ENCODE data around the gene MALRD1. TPM values are rescaled to one million over a fixed set of nuclear protein-coding genes. Genes with fewer than 3 reads are reported as not detected.

The MALRD1 gene
- polyA plus RNA-seq, 6 donors from 2014 or later: not detected

- H3K27ac Mint-ChIP-seq: peak overlapping the region in 1 of 6 donors; percentile 39
Measured at GRCh38 chr10:19701427-19702052, 652.9 kb downstream of the MALRD1 start.

GRCh38 chr10:19702215-19702614 is 653.6 kb downstream of the MALRD1 start:
- Mint-ChIP-seq H3K27ac (no peak overlapping the region), H3K4me1 (no peaks in the 10 kb centered on the region), H3K36me3 (no peaks in the 10 kb centered on the region), H3K4me3 (no peak overlapping the region), H3K27me3 (no peaks in the 10 kb centered on the region), H3K9me3 (peaks cover 0 to 11% (median 4%) of the 10 kb centered on the region in 7 donors)
- ATAC-seq (ENCODE audit: low read depth in 2 of 2): no peak
- no peak for DNase-seq

More at GRCh38 chr10:19701427-19702052, 652.9 kb downstream of the MALRD1 start:
- Mint-ChIP-seq H3K9me3 (peaks cover 0 to 9% (median 3%) of the 10 kb centered on the region in 7 donors), H3K27me3 (no peaks in the 10 kb centered on the region), H3K36me3 (no peaks in the 10 kb centered on the region), H3K4me1 (no peaks in the 10 kb centered on the region), H3K4me3 (no peak overlapping the region)
- ATAC-seq (ENCODE audit: low read depth in 2 of 2) (no peak), DNase-seq (no peak)

- peaks cover under 1 to 9% (median 3%) of the 10 kb centered on the region in 7 donors for H3K9me3 Mint-ChIP-seq
- H3K4me1 Mint-ChIP-seq: no peaks in the 10 kb centered on the region
- H3K4me3 Mint-ChIP-seq: peak overlapping the region in 1 of 8 donors; percentile 37
- H3K27ac Mint-ChIP-seq: no peak overlapping the region
- no peaks in the 10 kb centered on the region for H3K27me3 Mint-ChIP-seq
- no peaks in the 10 kb centered on the region for H3K36me3 Mint-ChIP-seq
- DNase-seq (no peak), ATAC-seq (ENCODE audit: low read depth in 2 of 2) (no peak)
Measured at GRCh38 chr10:19704544-19704943, 655.9 kb downstream of the MALRD1 start.

GRCh38 chr10:19705250-19705649 is 656.6 kb downstream of the MALRD1 start:
- Mint-ChIP-seq H3K4me1 (no peaks in the 10 kb centered on the region), H3K27me3 (no peaks in the 10 kb centered on the region), H3K36me3 (no peaks in the 10 kb centered on the region), H3K27ac (no peak overlapping the region), H3K9me3 (peaks cover 0 to 9% (median 3%) of the 10 kb centered on the region in 7 donors), H3K4me3 (no peak overlapping the region)
- no peak for DNase-seq
- ATAC-seq (ENCODE audit: low read depth in 2 of 2): no peak

GRCh38 chr10:19706904-19707303 is 658.3 kb downstream of the MALRD1 start:
- Mint-ChIP-seq H3K4me3 (no peak overlapping the region), H3K27me3 (no peaks in the 10 kb centered on the region), H3K9me3 (peaks cover 8 to 22% (median 15%) of the 10 kb centered on the region in 7 donors), H3K4me1 (no peaks in the 10 kb centered on the region), H3K36me3 (peaks cover 0 to 6% of the 10 kb centered on the region in 2 donors), H3K27ac (no peak overlapping the region)
- ATAC-seq (ENCODE audit: low read depth in 2 of 2): no peak
- no peak for DNase-seq

GRCh38 chr10:19707376-19707775 is 658.8 kb downstream of the MALRD1 start:
- Mint-ChIP-seq H3K4me1 (no peaks in the 10 kb centered on the region), H3K27me3 (no peaks in the 10 kb centered on the region), H3K9me3 (peaks cover 10 to 25% (median 17%) of the 10 kb centered on the region in 7 donors), H3K27ac (no peak overlapping the region), H3K4me3 (no peak overlapping the region), H3K36me3 (peaks cover 0 to 7% of the 10 kb centered on the region in 2 donors)
- ATAC-seq (ENCODE audit: low read depth in 2 of 2) (no peak), DNase-seq (no peak)

- DNase-seq (no peak), ATAC-seq (ENCODE audit: low read depth in 2 of 2) (no peak)
- Mint-ChIP-seq H3K4me3 (no peak overlapping the region), H3K27me3 (no peaks in the 10 kb centered on the region), H3K36me3 (peaks cover 0 to 7% of the 10 kb centered on the region in 2 donors), H3K4me1 (no peaks in the 10 kb centered on the region), H3K9me3 (peaks cover 14 to 31% (median 17%) of the 10 kb centered on the region in 7 donors), H3K27ac (no peak overlapping the region)
Measured at GRCh38 chr10:19708031-19708430, 659.4 kb downstream of the MALRD1 start.

- H3K4me1 Mint-ChIP-seq: no peaks in the 10 kb centered on the region
- no peak for ATAC-seq (ENCODE audit: low read depth in 2 of 2)
- no peak for DNase-seq
- H3K4me3 Mint-ChIP-seq: no peak overlapping the region
- H3K36me3 Mint-ChIP-seq: peaks cover 0 to 7% of the 10 kb centered on the region in 2 donors
- H3K27me3 Mint-ChIP-seq: no peaks in the 10 kb centered on the region
- H3K9me3 Mint-ChIP-seq: peaks cover 17 to 53% (median 22%) of the 10 kb centered on the region in 7 donors
- no peak overlapping the region for H3K27ac Mint-ChIP-seq
Measured at GRCh38 chr10:19710600-19710999, 662.0 kb downstream of the MALRD1 start.

- no peak for DNase-seq
- H3K4me3 Mint-ChIP-seq: no peak overlapping the region
- no peaks in the 10 kb centered on the region for H3K27me3 Mint-ChIP-seq
- H3K36me3 Mint-ChIP-seq: peaks cover 0 to 7% of the 10 kb centered on the region in 2 donors
- no peak overlapping the region for H3K27ac Mint-ChIP-seq
- H3K9me3 Mint-ChIP-seq: peaks cover 15 to 56% (median 22%) of the 10 kb centered on the region in 7 donors
- no peak for ATAC-seq (ENCODE audit: low read depth in 2 of 2)
- H3K4me1 Mint-ChIP-seq: no peaks in the 10 kb centered on the region
Measured at GRCh38 chr10:19713159-19713558, 664.6 kb downstream of the MALRD1 start.

GRCh38 chr10:19713800-19714525 is 665.4 kb downstream of the MALRD1 start:
- DNase-seq: no peak
- H3K36me3 Mint-ChIP-seq: peaks cover 0 to 7% of the 10 kb centered on the region in 2 donors

GRCh38 chr10:19719284-19719683 is 670.7 kb downstream of the MALRD1 start:
- Mint-ChIP-seq H3K36me3 (no peaks in the 10 kb centered on the region), H3K27ac (no peak overlapping the region), H3K27me3 (no peaks in the 10 kb centered on the region), H3K4me1 (no peaks in the 10 kb centered on the region), H3K9me3 (peaks cover 1 to 16% (median 8%) of the 10 kb centered on the region in 7 donors), H3K4me3 (no peak overlapping the region)
- no peak for DNase-seq
- no peak for ATAC-seq (ENCODE audit: low read depth in 2 of 2)

More at GRCh38 chr10:19713800-19714525, 665.4 kb downstream of the MALRD1 start:
- Mint-ChIP-seq H3K4me3 (no peak overlapping the region), H3K27me3 (no peaks in the 10 kb centered on the region), H3K9me3 (peaks cover 18 to 59% (median 23%) of the 10 kb centered on the region in 7 donors), H3K27ac (no peak overlapping the region), H3K4me1 (no peaks in the 10 kb centered on the region)
- no peak for ATAC-seq (ENCODE audit: low read depth in 2 of 2)

GRCh38 chr10:19724287-19724686 is 675.7 kb downstream of the MALRD1 start:
- Mint-ChIP-seq H3K4me1 (no peaks in the 10 kb centered on the region), H3K27me3 (no peaks in the 10 kb centered on the region), H3K27ac (no peak overlapping the region), H3K9me3 (peaks cover 0 to 10% (median 3%) of the 10 kb centered on the region in 7 donors), H3K36me3 (no peaks in the 10 kb centered on the region), H3K4me3 (no peak overlapping the region)
- DNase-seq (no peak), ATAC-seq (ENCODE audit: low read depth in 2 of 2) (no peak)

GRCh38 chr10:19728376-19728775 is 679.8 kb downstream of the MALRD1 start:
- H3K27ac Mint-ChIP-seq: no peak overlapping the region
- no peaks in the 10 kb centered on the region for H3K27me3 Mint-ChIP-seq
- peaks cover 0 to 10% (median 2%) of the 10 kb centered on the region in 7 donors for H3K9me3 Mint-ChIP-seq
- no peak overlapping the region for H3K4me3 Mint-ChIP-seq
- ATAC-seq (ENCODE audit: low read depth in 2 of 2): no peak
- H3K36me3 Mint-ChIP-seq: no peaks in the 10 kb centered on the region
- DNase-seq: no peak
- H3K4me1 Mint-ChIP-seq: no peaks in the 10 kb centered on the region

GRCh38 chr10:19728964-19729363 is 680.4 kb downstream of the MALRD1 start:
- peaks cover 0 to 10% (median 2%) of the 10 kb centered on the region in 7 donors for H3K9me3 Mint-ChIP-seq
- no peak for ATAC-seq (ENCODE audit: low read depth in 2 of 2)
- no peaks in the 10 kb centered on the region for H3K4me1 Mint-ChIP-seq
- no peaks in the 10 kb centered on the region for H3K27me3 Mint-ChIP-seq
- no peak overlapping the region for H3K4me3 Mint-ChIP-seq
- no peak for DNase-seq
- no peak overlapping the region for H3K27ac Mint-ChIP-seq
- H3K36me3 Mint-ChIP-seq: no peaks in the 10 kb centered on the region

All from naive B cell (primary cell).